ENCODE data around the gene CDRT4.
"Not testable (repeated sequence)": the region's sequence is repeated elsewhere in the genome, so short reads cannot be mapped to it uniquely, and the experiment has no call there.

Gene CDRT4

DNA sequence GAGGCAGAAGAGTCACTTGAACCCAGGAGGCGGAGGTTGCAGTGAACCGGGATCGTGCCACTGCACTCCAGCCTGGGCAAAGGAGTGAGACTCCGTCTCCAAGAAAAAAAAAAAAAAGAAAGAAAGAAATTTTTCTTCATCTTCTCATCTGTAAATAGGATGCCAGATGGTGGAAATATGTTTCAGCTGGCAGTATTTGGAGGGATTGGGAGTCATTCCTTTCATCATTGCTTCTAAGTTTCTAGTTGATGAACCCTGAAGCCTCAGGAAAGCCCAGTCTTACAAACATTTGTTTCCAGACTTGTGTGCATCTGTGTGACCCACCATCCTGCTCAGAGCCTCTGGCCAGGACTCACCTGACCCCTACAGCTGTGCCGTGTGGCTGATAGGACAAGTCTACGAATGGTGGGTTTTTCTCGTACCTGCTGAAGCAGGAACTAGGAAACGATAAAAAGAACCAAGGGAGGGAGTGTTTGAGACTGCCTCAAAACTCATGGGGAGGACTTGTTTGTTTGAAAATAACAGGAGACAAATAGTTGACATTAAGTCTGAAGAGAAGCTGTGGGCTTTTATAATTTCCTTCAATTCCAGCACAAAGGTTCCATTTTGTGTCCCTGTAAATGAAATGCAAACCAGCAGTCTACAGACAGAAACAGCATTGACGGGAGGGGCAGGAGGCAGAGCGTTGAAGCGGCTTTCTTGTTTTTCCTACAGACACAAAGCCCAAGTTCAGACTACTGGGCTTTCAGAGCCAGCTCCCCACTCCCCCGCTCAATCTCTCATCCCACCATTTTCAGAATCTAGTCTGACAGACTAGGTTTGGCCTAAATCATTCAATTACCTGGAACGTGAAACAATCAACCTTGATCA is 24.9 kb downstream of the CDRT4 start:
- Histone ChIP-seq H3K27ac (no peak overlapping the region), H3K4me3 (no peak overlapping the region)
- no peak for DNase-seq (ENCODE audit: low spot score)
- TF ChIP-seq, protein P1, sequence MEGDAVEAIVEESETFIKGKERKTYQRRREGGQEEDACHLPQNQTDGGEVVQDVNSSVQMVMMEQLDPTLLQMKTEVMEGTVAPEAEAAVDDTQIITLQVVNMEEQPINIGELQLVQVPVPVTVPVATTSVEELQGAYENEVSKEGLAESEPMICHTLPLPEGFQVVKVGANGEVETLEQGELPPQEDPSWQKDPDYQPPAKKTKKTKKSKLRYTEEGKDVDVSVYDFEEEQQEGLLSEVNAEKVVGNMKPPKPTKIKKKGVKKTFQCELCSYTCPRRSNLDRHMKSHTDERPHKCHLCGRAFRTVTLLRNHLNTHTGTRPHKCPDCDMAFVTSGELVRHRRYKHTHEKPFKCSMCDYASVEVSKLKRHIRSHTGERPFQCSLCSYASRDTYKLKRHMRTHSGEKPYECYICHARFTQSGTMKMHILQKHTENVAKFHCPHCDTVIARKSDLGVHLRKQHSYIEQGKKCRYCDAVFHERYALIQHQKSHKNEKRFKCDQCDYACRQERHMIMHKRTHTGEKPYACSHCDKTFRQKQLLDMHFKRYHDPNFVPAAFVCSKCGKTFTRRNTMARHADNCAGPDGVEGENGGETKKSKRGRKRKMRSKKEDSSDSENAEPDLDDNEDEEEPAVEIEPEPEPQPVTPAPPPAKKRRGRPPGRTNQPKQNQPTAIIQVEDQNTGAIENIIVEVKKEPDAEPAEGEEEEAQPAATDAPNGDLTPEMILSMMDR (IDR thresholded peaks at IDR 0.05), result no peak

DNA sequence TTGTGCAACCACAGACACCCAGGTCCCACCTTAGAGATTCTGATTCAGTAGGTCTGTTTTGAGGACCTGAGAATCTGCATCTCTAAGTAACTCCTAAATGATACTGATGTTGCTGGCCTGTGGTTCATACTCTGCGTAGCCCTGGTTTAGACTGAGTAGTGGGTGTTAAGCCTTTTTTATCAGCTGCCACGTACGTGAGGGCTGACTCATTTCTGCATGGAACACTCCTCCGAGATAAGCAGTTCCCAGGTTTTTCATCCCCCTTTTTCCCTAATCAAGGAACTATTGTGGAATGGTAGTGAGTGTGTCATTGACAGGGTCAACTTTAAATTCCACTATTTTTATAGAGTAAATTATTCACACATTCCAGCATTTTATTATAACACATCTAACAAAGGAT is 26.1 kb downstream of the CDRT4 start:
- DNase-seq (ENCODE audit: low spot score), result no peak
- TF ChIP-seq, protein P1 (IDR thresholded peaks at IDR 0.05), result no peak
- H3K27ac ChIP-seq, result no peak overlapping the region
- no peak overlapping the region for H3K4me3 ChIP-seq

DNA sequence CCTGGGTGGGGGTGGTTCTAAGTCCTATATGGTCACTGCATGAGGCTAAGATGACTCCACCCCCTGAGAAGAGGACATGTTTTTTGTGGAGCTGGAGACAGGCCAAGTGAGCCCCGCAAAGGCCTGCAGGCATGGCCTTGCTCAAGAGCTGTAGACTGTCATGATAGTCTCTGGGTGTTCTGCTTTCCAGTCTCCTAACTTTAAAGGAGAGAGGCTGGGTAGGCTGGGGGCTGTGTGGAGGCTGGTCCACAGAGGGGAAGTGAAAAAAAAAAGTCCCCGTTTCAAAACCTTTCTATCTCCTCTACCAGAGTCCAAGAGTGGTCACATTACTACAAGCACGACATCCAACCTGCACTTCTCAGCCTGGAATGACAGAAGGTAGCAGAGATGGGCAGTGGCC is 27.1 kb downstream of the CDRT4 start:
- TF ChIP-seq, protein P1 (IDR thresholded peaks at IDR 0.05), result no peak
- DNase-seq (ENCODE audit: low spot score), result no peak
- Histone ChIP-seq H3K27ac (no peak overlapping the region), H3K4me3 (no peak overlapping the region)

DNA sequence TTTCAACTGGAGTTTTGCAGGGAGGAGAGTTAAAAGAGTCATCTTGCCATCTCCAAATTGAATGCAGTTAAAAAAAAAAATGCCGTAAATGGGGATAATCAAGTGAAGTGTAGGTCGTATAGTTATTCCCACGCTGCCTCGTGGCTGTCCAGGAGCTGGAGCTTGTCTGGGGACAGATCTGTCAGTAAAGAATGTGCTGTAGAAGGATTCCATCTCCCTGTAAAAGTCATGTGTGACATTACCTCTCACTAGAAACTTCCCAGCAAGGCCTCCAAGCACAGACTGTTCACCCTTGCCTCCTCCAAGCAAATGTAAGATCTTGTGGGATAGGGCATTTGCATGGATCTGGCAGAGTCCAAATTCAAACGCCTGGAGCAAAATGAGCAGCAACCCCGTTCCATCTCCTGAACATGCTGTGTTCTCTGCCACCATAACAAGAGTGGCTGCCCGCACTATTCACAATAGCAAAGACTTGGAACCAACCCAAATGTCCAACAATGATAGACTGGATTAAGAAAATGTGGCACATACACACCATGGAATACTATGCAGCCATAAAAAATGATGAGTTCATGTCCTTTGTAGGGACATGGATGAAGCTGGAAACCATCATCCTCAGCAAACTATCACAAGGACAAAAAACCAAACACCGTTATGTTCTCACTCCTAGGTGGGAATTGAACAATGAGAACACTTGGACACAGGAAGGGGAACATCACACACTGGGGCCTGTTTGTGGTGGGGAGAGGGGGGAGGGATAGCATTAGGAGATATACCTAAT is 28.0 kb downstream of the CDRT4 start:
- not testable (repeated sequence) for DNase-seq (ENCODE audit: low spot score); H3K27ac ChIP-seq; H3K4me3 ChIP-seq

DNA sequence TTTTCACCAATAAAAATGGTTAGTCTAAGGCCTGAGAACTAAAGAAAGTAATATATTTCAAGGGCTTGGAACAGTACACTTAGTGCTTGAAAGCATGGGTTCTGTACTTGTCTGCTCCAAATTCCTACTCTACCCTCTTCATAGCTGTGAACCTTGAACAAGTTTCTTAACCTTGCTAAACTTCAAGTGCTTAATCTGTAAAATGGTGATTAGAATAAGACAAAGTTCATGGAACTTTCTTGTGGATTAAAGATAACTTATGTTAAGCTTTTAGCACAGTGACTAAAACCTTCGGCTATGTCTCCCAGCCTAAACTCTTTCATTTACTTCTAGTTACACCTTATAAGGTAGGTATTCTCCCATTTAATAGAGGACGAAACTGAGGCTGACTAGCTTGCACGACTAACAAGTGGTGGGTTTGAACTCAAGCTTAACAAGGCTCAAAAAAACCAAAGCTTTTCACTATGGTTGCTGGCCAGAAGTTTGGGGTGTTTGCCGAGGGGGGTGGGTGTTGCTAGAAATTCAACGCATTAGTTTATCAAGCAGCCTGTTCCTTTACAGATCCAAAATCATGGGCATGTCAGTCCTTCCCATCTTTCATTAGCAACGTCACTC is 28.8 kb downstream of the CDRT4 start:
- Histone ChIP-seq H3K4me3 (no peak overlapping the region), H3K27ac (no peak overlapping the region)
- TF ChIP-seq, protein P1 (IDR thresholded peaks at IDR 0.05), result no peak
- no peak for DNase-seq (ENCODE audit: low spot score)

DNA sequence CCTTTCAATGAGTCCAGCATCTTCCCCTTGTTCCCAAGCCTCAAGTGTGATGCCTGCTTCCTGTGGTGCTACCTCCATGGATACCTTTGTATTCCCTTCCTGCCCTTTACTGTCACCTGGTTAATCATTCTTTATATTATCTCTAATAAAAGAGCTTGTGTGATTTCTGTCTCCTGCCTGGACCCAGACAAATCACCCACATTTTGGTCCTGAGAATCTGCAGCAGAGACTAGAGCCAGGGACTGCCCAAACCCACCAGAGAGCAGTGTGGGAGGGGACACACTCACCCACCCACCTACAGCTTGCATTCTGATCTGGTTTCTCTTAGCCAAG is 30.2 kb downstream of the CDRT4 start:
- TF ChIP-seq, protein P1 (IDR thresholded peaks at IDR 0.05), result no peak
- no peak for DNase-seq (ENCODE audit: low spot score)
- no peak overlapping the region for H3K4me3 ChIP-seq
- H3K27ac ChIP-seq, result peak overlapping the region in 1 of 2 donors; percentile 67

DNA sequence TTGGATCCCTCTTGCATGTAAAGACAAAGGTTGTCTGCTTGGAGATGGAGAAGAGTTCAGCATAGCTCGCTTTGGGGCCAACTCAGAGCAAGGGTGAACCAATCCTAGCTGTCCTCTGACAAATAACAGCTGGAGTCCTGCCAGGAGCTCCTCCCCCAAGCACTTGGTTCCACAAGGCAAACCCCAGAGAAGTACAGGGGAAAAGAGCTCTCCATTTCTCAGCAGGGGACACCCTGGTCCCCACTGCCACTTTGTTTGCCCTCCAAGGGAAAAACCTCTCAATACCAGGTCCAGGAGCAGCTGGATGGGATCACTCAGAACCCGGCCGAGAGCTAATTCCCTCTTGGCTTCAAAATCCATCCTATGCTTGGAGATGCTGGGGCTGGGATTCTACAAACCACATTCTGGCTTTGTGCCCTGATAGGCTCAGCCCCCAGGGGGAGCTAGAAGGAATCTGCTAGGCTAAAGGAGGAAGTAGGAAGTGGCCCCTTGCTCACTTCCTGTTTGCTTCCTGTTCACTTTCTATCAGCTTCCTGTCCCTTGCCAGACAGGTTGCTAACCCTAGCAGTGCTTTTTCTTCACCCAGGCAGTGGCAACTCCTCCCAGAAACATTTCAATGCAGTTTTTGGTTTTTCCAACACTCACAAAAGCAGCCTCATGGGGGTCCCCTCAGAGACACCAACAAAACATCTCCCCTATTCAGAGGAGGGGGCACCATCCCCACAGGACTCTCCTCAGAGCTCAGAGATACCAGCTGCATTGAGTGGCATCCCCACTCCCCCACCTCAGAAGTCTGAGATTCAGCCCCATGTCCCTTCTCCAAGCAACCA is 30.7 kb downstream of the CDRT4 start:
- peak overlapping the region in 1 of 2 donors; percentile 67 for H3K27ac ChIP-seq
- DNase-seq (ENCODE audit: low spot score), result no peak
- TF ChIP-seq, protein P1 (IDR thresholded peaks at IDR 0.05), result no peak
- no peak overlapping the region for H3K4me3 ChIP-seq

Measured in coronary artery (tissue), 2 donors.